Body of pancreas (tissue), 4 donors: ENCODE results near the gene IGSF9.
A peak's percentile ranks its signal among the peaks of the same experiment; 100 is the strongest.

Experiments
- POLR2A ChIP-seq, 3 donors: fragments of 450-650 bp; IDR thresholded peaks; one replicate each; pipeline ENCODE4 v1.6.1; 2016; ENCODE audit warnings: antibody characterized with exemption in 3 of 3, mild to moderate bottlenecking in 2 of 3
- TF ChIP-seq, protein P1 (sequence below), 7 experiments: fragments of 450-650 bp in 4 of 7; fragments of 200-600 bp in 3 of 7; sonication (generic) in 3 of 7; IDR thresholded peaks; one replicate each; pipeline ENCODE4 v1.5.1; 2016 to 2019; ENCODE audit warnings: antibody characterized with exemption in 7 of 7

DNA sequence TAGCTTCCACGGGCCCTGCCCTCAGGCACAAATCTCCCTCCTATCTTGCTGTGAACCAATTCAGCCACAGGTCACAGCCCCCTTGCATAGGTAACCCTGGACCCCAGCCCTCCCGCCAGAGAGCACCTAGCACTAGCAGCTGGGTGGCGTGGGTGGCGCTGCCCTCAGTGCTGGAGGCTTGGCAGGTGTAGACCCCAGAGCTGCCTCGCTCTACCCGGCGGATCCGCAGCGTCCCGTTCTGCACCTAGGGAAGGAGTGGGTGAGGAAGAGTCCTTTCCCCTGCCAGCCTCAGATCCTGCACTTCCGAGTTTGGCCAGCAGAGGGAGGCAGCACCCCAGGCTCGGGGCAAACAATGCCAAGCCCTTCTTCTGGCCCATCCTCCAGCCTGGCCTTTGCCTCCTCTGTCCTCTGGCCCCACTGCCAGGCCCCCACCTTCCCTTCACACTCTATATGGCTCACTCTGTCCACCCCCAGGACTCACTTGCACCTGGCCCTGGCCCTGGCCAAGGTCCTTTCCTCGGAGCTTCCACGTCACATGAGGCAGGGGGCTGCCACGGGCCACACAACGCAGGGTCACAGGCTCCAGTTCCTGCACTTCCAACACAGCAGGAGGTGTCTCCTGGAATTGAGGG, 9.0 kb downstream of the IGSF9 start:
- TF ChIP-seq, protein P1, sequence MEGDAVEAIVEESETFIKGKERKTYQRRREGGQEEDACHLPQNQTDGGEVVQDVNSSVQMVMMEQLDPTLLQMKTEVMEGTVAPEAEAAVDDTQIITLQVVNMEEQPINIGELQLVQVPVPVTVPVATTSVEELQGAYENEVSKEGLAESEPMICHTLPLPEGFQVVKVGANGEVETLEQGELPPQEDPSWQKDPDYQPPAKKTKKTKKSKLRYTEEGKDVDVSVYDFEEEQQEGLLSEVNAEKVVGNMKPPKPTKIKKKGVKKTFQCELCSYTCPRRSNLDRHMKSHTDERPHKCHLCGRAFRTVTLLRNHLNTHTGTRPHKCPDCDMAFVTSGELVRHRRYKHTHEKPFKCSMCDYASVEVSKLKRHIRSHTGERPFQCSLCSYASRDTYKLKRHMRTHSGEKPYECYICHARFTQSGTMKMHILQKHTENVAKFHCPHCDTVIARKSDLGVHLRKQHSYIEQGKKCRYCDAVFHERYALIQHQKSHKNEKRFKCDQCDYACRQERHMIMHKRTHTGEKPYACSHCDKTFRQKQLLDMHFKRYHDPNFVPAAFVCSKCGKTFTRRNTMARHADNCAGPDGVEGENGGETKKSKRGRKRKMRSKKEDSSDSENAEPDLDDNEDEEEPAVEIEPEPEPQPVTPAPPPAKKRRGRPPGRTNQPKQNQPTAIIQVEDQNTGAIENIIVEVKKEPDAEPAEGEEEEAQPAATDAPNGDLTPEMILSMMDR (IDR thresholded peaks at IDR 0.05) = peak; percentile 89 to 99 (median 95)
- no peak for TF ChIP-seq POLR2A (IDR thresholded peaks at IDR 0.05)
